NCI-H526 (cell line): ENCODE measurements around the gene TSPAN18.

ENCODE experiments used
- DNase-seq, 2 experiments: peaks; one replicate each; lab custom pipeline; 2025; lab: John Stamatoyannopoulos, UW

TSPAN18 gene

DNA sequence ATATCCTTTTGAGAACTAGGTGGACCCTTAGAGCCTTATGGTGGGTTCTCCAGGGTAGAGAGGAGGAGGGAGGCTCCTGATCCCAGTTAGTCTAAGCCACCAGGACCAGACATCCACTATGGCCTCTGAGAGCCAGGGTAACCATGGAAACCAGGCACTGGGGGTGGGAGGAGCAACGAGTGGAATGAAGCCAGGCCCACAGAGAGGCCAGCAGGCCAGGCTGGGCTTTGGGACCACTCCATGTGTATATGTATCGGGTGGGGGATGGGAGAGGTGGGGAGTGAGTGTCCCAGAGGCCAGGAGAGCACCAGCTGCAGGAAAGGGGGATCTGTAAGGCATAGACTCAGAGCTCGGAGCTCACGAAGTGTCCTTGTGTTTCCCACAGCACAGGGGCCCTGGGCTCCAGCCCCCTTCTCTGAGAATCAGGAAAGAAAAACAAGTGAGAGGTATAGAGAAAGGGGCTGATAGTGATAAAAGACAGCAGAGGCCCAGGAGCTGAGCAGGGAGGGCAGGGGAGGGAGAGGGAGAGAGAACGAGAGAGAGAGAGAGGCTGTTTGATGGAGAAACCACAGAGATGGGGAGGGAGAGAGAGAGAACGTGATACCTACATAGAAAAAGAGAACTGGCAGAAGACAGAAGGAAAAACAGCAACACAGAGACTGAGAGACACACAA, 15.5 kb upstream of the TSPAN18 start:
- DNase-seq = no peak

- no peak for DNase-seq
Observed at GRCh38 chr11:44711787-44712608, 14.8 kb upstream of the TSPAN18 start.

- DNase-seq = no peak
Observed at GRCh38 chr11:44713022-44713421, 13.7 kb upstream of the TSPAN18 start.

DNA sequence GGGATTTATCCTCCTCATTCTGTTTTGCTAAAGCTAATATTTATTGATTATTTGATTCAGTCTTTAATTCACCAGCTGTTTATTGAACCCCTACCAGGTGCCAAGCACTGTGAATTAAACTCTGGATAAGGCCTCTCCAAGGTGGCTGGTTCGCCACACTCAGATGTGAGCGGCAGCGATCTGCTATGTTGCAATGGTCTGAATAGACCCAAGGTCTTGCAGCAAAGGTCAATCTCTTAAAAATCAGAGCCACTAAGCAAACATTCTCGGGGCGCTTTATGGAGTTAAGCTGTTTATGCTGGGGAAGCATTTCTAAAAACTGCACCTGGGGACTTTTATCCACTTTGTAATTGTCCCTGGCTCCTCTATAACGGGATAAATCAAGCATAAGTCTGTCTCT, 10.5 kb upstream of the TSPAN18 start:
- no peak for DNase-seq

- no peak for DNase-seq
Observed at GRCh38 chr11:44718057-44718456, 8.7 kb upstream of the TSPAN18 start.

DNA sequence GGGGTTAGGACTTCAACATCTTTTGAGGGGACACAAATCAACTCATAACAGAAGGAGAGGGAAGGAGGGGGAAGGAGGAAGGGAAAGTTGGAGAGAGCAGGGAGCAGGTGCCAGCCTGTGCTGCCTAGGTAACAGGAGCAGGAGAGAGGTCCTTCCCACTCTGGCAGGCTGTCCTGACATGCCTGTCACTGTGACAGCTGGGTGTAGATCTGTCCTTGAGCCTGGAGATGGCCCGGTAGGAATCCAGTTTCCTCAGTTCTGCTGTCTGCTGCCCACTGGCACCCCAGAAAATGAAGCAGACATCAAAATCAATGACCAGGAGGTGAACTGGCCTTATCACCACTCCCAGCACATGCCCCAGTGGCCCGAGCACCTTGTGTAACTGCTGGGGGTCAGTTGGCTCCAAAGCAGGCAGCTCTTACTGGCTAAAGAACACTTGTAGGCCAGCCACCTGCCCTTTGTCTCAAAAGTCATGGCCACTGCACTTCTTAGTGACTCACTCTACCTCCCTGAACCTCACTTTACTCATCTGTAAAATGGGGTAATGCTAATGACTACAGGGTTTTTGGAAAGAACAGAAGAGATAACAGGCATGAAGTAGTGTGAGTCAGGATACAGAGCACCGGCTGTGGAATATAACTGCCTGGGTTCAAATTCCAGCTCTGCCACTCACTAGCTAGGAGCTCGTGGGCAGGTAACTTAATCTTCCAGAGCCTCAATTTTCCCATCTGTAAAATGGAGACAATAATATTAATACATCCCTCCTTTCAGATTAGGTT, 8.0 kb upstream of the TSPAN18 start:
- peak in 1 of 2 experiments; percentile 8 for DNase-seq

DNA sequence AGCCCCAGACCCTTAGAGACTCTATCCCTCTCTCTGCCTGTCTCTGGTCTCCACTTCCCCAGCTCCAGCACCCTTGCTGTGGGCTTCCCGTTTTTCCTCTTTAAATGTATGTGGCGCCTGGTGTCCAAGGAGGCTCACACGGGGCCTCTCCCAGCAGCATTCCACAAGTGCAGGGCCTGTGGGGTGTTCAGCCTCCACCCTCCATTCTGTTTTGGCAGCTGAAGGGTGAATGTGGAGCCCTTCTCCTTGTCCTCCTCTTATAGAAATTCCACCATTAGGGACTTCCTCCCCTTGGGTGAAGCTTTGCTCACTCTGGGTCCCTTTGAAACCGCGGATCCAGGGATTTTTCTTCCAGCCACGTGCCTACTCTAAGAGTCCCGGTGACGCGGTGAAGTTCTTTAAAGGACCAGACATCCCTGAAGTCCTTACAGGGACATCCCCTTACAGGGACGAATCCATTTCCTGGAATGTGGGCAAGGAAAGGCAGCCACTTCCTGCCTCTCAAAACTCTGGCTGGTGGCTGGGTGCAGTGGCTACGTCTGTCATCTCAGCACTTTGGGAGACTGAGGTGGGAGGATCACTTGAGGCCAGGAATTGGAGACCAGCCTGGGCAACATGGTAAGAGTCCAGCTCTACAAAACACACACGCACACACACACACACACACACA, 1.6 kb upstream of the TSPAN18 start:
- DNase-seq = no peak

DNA sequence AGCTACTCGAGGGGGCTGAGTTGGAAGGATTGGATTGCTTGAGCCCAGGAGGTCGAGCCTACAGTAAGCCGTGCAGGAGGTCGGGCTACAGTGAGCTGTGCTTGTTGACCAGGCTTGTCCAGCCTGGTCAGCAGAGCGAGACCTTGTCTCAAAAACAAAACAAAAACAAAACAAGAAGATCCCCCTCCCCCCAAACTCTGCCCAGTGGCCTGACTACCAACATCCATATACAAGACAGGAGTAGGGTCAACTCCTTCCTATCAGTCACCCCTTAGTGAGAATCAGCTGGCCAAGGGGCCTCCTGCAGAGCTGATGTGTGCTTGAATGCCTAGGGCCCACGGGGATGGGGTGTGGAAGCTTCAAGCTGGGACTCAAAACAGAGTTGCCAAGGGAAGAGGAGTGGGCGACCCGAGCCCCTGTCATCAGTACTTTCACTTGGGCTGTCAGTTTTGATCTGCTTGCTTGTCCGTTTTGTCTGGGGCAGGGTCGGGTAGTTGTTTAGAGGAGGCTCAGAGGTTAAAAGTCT, 942 bp upstream of the TSPAN18 start:
- DNase-seq = peak in 1 of 2 experiments; percentile 16

- peak in 1 of 2 experiments; percentile 62 for DNase-seq
Observed at GRCh38 chr11:44727114-44727372, 281 bp downstream of the TSPAN18 start.

GRCh38 chr11:44727373-44728287, 868 bp downstream of the TSPAN18 start:
- peak; percentile 41 to 88 for DNase-seq

DNA sequence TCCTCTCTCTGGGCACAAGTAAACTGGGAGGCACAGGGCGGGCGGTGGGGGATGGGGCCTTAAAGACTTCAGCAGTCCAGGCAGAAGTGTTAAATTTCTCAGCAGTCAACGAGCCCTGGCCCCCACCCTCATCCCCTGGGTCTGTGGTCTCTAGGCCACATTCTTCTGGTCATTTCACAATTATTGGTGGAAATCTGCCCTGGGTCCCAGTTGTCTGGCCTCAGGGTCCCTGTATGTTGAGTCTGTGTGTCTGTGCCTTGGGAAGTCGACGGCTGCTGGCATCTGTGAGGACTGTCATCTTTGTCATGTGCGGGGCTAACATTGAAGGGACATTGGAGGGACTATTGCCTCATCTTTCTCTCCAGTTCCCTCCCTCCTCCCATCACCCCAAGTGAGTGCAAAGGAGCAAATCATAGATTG, 1.7 kb downstream of the TSPAN18 start:
- no peak for DNase-seq

GRCh38 chr11:44729063-44729462, 2.3 kb downstream of the TSPAN18 start:
- no peak for DNase-seq

DNA sequence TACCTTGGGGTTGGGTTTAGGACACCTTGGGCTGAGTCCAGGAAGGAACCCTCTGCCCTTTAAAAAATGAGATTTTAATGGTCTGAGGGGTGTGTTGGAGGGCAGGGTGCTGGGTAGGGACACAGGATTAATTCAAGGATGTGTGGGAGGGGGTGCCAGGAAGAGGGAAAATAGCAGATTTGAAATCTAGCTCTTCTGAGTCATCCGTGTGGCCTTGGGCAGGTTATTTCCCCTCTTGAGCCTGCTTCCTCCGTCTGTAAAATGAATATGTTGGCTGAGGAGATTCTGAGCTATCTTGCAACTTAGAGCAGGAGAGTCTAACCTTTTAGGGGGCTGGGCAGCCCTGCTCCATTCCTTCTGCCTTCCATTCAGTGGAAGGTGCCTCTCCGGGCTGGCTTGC, 3.0 kb downstream of the TSPAN18 start:
- no peak for DNase-seq

- DNase-seq = no peak
Observed at GRCh38 chr11:44730775-44731174, 4.0 kb downstream of the TSPAN18 start.

GRCh38 chr11:44731685-44732430, 5.1 kb downstream of the TSPAN18 start:
- DNase-seq = no peak

DNA sequence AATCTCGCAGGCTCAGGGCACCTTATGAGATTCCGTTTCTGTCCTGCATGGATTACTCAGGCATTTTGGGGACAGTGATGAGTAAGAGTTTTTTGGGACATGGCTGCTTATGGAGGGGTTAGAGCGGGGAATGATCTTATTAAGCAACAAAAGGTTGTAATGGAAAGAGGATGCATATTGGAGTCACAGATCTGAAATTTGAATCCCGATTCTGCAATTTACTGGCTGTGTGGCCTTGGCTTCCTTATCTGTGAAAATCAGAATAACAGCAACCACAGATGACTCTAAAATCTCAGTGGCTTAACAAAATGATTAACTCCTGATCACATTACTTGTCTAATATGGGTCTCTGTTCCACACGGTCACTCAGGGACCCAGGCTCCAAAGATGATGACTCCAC, 5.8 kb downstream of the TSPAN18 start:
- no peak for DNase-seq

DNA sequence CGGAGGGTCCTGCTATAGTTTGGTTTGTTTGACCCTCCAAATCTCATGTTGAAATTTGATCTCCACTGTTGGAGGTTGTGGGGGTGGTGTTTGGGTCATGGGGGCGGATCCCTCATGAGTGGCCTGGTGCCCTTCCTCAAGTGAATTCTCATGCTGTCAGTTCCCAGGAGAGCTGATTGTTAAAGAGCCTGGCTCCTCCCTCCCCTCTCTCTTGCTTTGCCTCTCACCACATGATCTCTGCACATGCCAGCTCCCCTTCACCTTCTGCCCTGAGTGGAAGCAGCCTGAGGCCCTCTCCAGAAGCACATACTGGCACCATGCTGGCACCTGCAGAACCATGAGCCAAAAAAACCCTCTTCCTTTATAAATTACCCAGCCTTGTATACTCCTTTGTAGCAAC, 7.1 kb downstream of the TSPAN18 start:
- DNase-seq = peak in 1 of 2 experiments; percentile 18

DNA sequence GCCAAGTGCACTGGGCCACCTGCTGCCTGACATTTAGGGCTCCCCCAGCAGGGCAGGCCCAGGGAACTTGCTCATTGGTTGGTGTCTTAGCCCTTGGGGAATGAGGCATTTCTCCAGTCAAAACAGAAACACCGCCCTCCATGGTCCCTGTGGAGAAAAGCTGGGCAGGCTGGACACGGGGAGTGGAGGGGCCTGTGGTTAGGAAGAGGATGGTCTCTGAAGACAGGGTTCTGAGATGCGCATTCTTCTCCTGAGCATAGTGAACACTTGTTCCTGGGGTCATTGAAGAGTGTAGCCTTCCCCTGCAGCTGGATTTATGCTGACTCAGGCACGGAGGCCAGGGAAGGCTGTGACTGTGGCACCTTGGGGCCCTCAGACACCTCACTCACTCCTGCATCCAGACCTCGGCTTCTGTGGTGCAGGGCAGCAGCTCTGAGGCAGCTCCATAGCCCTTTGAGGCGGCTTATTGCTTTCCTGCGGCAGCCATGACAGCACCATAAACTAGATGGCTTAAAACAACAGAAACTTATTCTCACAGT, 8.2 kb downstream of the TSPAN18 start:
- DNase-seq = no peak

DNA sequence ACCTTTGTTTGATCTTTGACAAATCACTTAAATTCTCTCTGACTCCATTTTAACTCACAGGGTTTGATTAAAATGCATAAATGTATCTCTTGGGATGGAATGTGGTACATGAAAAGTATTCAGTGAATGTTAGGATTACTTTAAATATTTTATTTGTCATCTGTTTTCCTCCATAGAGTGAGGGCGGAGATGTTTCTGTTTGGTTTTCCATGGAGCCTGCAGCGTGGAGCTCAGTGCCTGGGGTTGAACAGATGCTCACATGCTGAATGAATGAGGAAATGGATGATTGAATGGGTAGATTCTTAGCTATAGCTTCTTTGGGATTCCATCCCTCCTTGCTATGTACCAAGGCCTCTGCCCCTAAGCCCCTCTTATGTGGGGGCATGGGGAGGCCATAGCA, 10.0 kb downstream of the TSPAN18 start:
- DNase-seq = no peak
